Umbilical cord (tissue), 2 donors: ENCODE measurements around the gene B4GALT1. TPM values are rescaled to one million over a fixed set of nuclear protein-coding genes. Genes with fewer than 3 reads are reported as not detected.
"Not testable (repeated sequence)": the region's sequence is repeated elsewhere in the genome, so short reads cannot be mapped to it uniquely, and the experiment has no call there.

Experiments
- DNase-seq: peaks from one replicate; pipeline ENCODE4 v3.0.0-alpha.2; 2015; ENCODE audit warnings: low spot score
- total RNA-seq: library from RNA; depleted of rRNA; stranded (reverse); fragments of >200 nt; gene quantifications from one replicate; pipeline ENCODE4 v1.2.3, GENCODE V29; 2014; ENCODE audit warnings: low replicate concordance; ENCODE audit not compliant: insufficient read depth

B4GALT1 gene
- total RNA-seq, 1 donor from 2014 or later = 32.5 TPM

DNA sequence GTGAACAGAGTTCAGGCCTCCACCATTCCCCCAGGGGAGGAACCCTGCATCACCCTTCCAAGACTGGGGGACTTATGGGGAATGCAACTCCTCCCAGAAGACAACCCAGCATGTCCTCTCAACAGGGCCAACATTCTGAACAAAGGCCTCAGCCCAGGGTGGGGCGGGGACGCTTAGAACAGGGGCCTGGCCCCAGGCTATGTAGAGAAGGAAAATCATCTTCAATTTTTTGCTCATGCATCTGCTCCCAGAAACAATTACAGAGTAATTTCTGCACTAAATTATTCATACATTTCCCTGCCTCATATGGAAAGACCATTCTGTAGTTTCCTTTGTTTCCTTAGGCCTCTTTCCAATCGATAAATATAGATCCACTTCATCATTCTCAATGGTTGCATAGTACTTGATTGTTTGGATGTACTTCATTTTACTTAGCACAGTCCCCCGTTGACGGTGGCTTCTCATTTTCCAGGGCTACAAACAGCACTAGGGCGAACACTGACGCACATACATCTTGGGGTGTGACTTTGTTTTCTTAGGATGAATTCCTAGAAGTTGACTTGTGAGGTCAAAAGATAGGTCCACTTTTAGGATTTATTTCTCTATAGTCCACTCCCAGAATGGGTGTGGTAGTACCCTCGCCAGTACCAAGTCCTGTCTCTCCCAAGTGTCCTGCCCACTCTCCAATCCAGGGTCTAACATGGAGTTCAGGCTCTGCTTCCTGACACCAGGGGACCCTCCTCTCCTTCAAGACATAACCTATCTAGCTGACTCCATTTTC lies 63.4 kb downstream of the B4GALT1 start:
- no peak for DNase-seq

DNA sequence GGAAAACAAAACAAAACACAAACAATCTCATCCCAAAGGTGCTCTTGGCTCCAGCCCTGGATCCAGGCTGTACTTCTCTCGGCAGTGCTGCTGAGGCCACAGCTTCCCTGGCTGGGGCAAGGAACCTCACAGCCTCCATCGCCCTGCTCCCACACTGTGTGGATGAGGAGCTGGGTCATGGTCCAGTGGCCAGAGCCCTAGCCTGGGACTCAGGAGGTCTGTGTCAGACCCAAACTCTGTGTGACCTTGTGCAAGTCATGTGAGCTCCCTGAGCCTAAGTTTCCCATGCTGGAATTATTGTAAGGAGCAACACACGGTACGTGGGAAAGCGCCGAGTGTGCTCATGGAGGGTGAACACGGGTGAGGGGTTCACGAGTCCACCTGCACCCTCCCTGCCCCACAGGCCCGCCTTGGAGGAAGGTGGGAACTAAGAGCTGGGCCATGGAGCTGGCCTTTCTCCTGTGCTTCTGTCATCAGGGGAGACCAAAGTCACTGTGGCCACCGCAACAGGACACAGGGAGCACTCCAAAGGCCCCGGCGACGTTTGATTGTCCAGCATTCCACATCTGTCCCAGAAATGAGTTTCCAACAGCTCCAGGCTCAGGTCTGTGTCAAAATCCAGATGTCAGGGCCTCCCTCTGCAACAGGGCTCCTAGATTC lies 64.5 kb downstream of the B4GALT1 start:
- DNase-seq = no peak

DNA sequence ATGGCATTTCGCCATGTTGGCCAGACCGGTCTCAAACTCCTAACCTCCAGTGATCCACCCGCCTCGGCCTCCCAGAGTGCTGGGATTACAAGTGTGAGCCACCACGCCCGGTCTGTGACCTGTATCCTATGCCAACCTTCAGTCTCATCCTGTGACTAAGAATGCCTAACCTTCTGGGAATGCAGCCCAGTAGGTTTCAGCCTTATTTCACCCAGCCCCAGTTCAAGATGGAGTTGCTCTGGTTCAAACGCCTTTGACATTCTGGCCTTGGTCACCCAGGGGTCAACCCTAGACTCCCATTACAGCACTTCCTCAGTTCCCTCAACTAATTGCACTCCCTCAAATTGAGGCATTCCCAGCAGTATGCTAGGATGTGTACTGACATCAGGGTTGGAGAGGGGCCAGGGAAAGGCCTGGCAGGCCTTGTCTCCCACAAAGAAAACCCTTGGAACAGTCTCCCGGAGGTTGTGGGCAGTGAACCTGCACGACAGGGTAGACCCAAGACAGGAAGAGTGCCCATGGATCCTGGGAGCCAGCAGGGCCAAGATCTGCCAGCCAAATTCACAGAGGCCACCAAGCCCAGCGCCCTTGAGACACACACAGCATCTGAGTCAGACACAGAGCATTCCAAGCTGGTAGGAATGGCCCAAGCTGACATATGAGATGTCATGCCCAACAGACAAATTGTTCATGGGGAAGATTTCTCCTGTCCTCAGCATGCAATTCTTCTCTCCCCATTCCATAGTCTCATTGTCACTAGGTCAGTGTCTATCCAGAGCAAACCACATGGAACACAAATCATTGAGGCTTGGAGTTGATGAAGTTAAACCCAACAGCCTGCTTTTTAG lies 65.8 kb downstream of the B4GALT1 start:
- no peak for DNase-seq

DNA sequence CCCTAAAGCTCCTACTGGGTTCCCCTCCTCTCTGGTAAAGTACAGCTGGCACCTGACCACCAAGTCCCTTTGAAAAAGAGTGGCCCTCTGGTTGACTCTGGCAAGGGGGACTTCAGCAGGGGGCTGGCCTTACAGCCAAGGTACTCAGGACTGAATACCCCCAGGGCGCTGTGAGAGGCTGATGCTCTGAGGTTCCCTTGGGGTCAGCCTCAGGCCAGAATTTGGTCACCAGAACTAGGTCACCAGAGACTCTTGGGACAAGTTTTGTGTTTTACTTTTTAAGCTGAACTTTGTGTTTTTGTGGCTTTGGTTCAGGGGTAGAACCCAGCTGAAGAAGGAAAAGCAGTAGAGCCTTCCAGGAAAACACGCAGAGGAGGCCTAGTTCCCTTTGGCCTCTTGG lies 67.4 kb downstream of the B4GALT1 start:
- no peak for DNase-seq

DNA sequence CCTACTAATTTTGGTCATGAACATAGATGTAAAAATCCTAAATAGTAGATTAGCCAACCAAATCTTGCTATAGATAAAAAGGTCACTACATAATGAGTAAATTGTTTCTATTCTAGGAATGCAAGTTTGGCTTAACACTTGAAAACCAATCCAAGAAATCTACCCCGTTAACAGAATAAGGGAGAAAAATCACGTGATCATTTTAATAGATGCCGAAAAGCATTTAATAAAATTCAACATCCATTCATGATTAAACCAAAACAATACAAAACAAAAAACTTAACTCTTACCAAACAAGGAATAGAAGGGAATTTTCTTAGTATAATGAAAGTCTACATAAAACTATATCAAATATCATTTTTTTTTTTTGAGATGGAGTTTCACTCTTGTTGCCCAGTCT lies 69.9 kb downstream of the B4GALT1 start:
- no peak for DNase-seq

DNA sequence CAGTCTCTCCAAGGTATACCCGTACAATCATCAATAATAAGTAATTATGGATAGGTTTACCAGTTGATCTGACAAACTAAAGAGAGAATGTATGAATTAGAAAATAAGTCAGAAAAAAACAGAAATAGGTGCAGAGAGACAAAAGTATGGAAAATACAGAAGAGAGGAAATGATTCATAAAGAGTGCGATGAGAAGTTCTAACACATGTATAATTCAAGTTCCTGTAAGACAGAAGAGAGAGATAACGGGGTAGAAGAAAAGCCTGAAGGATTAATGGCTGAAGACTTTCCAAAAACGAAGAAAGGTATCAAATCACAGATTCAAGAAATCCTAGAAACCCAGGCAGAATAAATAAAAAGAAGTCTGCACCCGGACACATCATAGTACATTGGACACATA lies 74.5 kb downstream of the B4GALT1 start:
- DNase-seq = no peak

DNA sequence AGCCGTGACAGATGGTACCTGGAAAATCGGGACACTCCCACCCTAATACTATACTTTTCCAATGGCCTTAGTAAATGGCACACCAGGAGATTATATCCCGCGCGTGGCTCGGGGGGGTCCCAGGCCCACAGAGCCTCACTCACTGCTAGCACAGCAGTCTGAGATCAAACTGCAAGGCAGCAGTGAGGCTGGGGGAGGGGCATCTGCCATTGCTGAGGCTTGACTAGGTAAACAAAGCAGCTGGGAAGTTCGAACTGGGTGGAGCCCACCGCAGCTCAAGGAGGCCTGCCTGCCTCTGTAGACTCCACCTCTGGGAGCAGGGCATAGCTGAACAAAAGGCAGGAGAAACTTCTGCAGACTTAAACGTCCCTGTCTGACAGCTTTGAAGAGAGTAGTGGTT lies 81.5 kb downstream of the B4GALT1 start:
- not testable (repeated sequence) for DNase-seq

DNA sequence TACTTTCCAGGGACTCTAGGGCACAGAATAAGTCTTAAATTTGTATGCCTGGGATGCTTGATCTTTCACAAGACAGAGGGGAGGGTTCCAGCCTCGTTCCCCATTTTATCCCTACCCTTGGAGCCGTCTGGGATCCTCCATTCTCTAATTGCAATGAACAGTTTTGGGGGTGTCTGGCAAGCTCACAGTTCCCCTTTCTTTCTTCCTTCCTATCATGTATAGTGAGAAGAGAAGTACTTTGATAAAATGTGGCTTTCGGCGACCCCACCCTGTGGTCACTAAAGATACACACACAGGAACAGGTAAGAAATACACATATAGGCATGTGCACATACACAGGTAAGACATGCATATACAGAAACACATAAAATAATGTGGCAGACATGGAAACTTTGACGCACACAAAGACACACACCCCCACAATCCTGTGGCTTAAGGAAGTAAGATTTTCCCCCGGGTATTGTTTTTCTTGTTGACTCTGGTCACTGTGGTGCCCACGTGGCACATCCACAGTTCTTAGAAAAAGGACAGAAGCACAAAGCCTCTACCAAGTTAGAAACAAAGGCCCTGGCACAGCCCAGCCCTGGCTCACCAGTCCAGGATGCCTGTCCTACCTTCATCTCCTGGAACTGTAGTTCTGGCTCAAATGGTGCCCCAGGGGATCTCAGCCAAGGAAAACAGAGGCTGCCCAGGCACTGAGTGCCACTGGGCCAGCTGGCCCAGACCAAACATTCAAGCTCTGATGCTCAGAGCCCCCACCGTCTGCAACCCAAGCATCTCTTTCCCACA lies 84.4 kb downstream of the B4GALT1 start:
- no peak for DNase-seq

DNA sequence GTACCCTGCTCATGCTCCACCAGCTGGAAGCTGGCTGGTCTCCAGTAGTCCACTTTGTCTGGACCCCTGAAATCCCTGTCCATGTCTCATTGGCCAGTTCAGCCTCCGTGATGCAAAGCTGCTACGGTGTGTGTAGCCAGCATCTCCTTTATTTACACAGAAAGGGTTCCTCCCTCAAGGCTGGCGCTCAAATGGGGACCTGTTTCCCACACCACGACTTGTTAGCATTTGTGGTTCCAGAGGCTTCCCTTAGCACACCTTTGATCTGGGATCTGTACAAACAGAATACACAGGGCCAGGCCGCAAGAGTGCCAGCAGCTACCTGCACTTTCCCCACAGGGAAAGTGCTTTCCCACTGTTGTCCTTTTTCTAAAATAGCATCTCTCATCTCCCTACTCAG lies 85.0 kb downstream of the B4GALT1 start:
- DNase-seq = no peak

DNA sequence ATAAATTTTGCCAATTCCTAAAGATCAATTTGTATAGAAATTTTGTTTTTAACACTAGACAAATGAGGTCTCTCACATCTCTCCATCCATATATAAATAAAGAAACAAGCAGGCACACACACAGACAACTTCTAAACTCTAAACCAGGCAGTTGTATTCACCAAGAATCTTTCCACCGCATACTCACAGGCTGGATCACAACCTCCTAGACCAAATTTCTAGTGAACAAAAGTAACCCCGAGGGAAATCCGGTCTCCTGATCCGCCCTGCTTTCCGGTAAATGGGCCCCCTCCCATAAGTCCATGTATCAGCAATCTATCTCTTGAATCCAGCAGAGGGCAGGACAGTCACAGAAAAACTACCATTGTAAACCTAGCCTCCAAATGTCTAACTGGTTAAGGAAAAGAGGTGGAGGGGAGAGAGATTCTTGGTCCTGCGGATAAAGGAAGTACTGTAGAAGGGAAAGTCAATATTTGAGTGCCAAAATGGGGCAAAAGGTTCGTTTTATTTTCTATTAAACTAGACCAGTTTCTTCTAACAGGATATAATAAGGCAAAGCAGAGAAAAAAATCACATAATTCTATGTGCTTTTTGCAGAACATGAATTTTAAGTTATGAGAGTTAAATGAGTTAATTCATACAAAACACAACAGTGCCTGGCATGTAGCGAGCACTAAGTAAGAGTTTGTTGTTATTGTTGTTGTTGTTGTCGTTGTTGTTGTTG lies 85.8 kb downstream of the B4GALT1 start:
- peak; percentile 93 for DNase-seq

DNA sequence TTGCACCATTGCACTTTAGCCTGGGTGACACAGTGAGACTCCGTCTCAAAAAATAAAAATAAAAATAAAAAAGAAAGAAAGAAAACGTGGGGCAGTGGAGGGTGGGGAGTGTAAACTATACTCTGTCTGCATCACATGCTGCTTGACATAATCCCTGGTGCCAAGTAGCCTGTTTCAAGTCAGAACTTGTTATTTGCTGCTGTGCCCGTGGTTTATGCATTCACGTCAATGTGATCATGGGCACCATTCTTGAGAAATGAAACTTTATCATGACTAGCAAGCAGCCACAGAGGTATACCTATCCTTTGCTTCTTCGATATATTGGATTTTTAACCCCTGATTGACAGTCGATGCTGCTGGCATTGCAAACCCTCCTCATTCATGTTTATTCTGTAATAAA lies 86.6 kb downstream of the B4GALT1 start:
- no peak for DNase-seq

DNA sequence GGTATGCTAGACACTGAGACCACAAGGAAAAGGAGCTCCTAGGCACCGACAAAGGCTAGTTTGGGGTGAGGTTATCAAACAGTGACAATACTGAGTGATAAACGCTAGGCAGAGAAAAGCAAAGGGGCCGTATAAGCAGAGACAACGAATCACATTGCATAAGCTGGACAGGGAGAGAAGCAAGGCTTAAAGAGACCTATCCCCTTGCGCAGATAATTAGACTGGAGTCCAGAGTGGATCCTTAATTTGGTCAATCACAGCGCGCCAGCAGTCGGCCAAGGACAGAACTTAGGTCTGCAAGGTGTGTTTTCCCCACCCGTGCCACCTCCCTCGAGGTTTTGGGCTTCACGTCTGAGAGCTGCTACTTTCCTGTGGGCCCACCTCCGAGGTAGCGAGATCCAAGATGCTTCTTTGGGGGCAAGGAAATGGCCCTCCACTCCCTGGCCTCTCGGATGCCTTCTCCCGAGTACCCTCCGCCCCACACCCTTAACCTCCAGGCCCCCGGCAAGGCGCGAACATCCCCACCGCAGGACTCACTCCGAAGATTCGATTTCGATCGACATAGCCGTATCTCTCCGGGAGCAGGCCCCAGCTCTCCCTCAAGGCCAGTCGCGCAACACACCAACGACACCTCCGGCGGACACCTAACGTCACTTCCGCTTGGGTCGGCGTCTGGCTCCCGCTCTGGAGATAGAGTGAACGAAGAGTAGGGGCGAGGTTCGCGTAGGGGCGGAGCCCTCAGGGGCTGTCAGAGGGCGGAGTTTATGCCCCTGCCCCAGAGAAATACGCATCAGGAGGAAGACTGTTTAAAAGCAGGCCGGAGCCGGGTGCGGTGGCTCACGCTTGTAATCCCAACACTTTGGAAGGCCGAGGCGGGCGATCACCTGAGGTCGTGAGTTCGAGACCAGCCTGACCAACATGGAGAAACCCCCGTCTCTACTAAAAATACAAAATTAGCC lies 90.8 kb downstream of the B4GALT1 start, which contains the start of gene SMU1:
Gene SMU1, minus strand, starts transcription at position 629 of the 959 bp plus-strand sequence. Its CDS starts 66 bp downstream, at position 563.
- DNase-seq = peak; percentile 99

DNA sequence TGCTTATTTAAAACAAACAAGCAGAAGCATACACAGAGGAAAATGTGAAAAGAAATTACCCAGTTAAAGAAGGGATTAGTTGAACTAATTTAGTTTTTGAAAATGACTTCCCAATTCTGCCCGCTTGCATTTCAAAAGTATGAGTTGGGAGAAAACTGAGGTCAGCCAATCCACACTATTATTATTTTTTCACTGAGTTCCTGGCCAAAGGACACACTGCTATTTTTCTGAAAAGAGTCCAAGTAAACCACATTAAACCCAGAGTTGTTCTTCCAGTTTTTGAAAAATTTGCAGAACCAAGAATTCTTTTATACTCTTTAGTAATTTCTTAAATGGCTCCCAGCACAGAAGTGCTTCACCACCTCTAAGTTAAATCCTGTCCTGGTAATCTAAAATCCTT lies 98.1 kb downstream of the B4GALT1 start:
- DNase-seq = no peak

DNA sequence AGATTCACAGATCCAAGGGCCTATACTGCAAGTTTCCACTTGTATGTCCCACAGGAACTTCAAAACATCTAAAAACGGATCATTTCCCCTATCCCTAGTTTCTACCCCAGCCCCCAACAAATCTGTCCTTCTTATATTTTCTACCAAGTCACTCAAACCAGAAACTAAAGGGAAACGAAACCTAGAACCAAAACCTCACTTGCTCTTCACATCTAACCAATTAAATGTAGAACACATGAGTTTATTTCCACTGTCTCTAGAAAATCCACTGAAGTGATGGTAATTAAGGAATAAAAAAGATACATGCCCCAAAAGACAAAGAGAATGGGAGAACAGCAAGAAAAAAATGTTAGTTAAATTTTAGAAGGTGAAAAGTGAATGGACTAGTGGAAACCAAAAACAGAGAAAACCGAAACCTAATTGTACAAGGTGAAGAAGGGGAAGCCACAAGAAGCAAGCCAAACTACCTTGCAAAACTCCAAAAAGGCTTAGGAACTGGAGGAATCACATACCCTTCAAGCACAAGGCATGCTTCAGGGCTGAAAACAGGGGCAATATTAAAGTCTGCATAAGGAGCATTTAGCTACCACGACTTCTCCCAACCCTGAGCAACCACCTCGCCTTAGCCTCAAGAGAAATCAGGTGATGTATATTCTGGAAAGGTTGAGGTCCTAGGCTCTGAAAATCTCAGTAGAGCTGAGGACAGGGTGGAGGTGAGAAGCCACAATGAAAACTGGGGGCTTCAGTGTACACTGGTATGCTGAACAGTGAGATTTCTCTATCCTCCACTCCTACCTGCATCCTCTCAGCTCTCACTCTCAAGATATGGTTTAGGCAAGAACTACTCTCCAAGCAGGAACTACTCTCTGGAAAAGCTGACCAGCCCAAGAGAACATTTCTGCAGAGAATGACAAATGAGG lies 101.7 kb downstream of the B4GALT1 start:
- DNase-seq = no peak
